NCI-H2196 treated with DMSO at 0.1 percent for 48 hours (cell line): ENCODE results near the gene DCDC2.
A peak's percentile ranks its signal among the peaks of the same experiment; 100 is the strongest.
"Not testable (repeated sequence)": the region's sequence is repeated elsewhere in the genome, so short reads cannot be mapped to it uniquely, and the experiment has no call there.

ENCODE experiments used
- DNase-seq: peaks from one replicate; lab custom pipeline; 2025; ENCODE audit not compliant: unreplicated experiment; lab: John Stamatoyannopoulos, UW

The DCDC2 gene

GRCh38 chr6:24381476-24382219 lies 23.8 kb upstream of the DCDC2 start:
- no peak for DNase-seq

- no peak for DNase-seq
Measured at GRCh38 chr6:24378473-24379097, 20.7 kb upstream of the DCDC2 start.

GRCh38 chr6:24376871-24377270 lies 19.0 kb upstream of the DCDC2 start:
- no peak for DNase-seq

GRCh38 chr6:24374612-24375011 lies 16.8 kb upstream of the DCDC2 start:
- no peak for DNase-seq

GRCh38 chr6:24365103-24365633 lies 7.3 kb upstream of the DCDC2 start:
- DNase-seq = not testable (repeated sequence)

- not testable (repeated sequence) for DNase-seq
Measured at GRCh38 chr6:24362363-24362762, 4.5 kb upstream of the DCDC2 start.

GRCh38 chr6:24359640-24360454 lies 2.0 kb upstream of the DCDC2 start:
- peak; percentile 87 for DNase-seq

GRCh38 chr6:24358219-24358821 lies 461 bp upstream of the DCDC2 start:
- DNase-seq = no peak

- DNase-seq = no peak
Measured at GRCh38 chr6:24356310-24356973, 1.4 kb downstream of the DCDC2 start.

GRCh38 chr6:24355393-24355792 lies 2.5 kb downstream of the DCDC2 start:
- no peak for DNase-seq

- no peak for DNase-seq
Measured at GRCh38 chr6:24353861-24354260, 4.0 kb downstream of the DCDC2 start.

GRCh38 chr6:24352434-24352833 lies 5.4 kb downstream of the DCDC2 start:
- DNase-seq = no peak

- DNase-seq = no peak
Measured at GRCh38 chr6:24344976-24345375, 12.9 kb downstream of the DCDC2 start.

- no peak for DNase-seq
Measured at GRCh38 chr6:24340998-24341938, 16.6 kb downstream of the DCDC2 start.

- DNase-seq = no peak
Measured at GRCh38 chr6:24339932-24340331, 17.9 kb downstream of the DCDC2 start.

- DNase-seq = no peak
Measured at GRCh38 chr6:24334285-24334684, 23.6 kb downstream of the DCDC2 start.

GRCh38 chr6:24332317-24332716 lies 25.5 kb downstream of the DCDC2 start:
- DNase-seq = no peak

GRCh38 chr6:24330137-24330732 lies 27.6 kb downstream of the DCDC2 start:
- DNase-seq = no peak

GRCh38 chr6:24329451-24329850 lies 28.4 kb downstream of the DCDC2 start:
- DNase-seq = no peak
